ENCODE data around the gene PARD3B. TPM values are rescaled to one million over a fixed set of nuclear protein-coding genes. Genes with fewer than 3 reads are reported as not detected.
A peak's percentile ranks its signal among the peaks of the same experiment; 100 is the strongest.

The PARD3B gene
- total RNA-seq, 4 donors from 2014 or later, result 6.5 to 17.3 (median 12.7) TPM

- intact Hi-C loops (cut with DNase I; ENCODE audit: low total_unique reads), result no loop called here
- DNase-seq (ENCODE audit: low spot score in 2 of 2), result no peak
- H3K4me3 ChIP-seq (ENCODE audit: low read depth, poor library complexity, severe bottlenecking), result no peak overlapping the region
- TF ChIP-seq CTCF (IDR thresholded peaks at IDR 0.05) (no peak), POLR2A (IDR thresholded peaks at IDR 0.05) (no peak)
- WGBS, 2 donors, result 73 to 78% methylated on average over 4 of the region's 4 CpGs
Observed at GRCh38 chr2:205130111-205130829, 585.0 kb downstream of the PARD3B start.

GRCh38 chr2:205133544-205133943 is 588.3 kb downstream of the PARD3B start:
- no peak overlapping the region for H3K4me3 ChIP-seq (ENCODE audit: low read depth, poor library complexity, severe bottlenecking)
- no peak for DNase-seq (ENCODE audit: low spot score in 2 of 2)
- intact Hi-C loops (cut with DNase I; ENCODE audit: low total_unique reads), result no loop called here
- 83 to 86% methylated on average over 1 of the region's 1 CpG for WGBS, 2 donors
- TF ChIP-seq POLR2A (IDR thresholded peaks at IDR 0.05), result no peak
- TF ChIP-seq CTCF (IDR thresholded peaks at IDR 0.05), result no peak

GRCh38 chr2:205138735-205139134 is 593.5 kb downstream of the PARD3B start:
- H3K4me3 ChIP-seq (ENCODE audit: low read depth, poor library complexity, severe bottlenecking), result no peak overlapping the region
- no peak for DNase-seq (ENCODE audit: low spot score in 2 of 2)
- intact Hi-C loops (cut with DNase I; ENCODE audit: low total_unique reads), result no loop called here
- WGBS, 2 donors, result 91 to 95% methylated on average over 2 of the region's 2 CpGs
- TF ChIP-seq CTCF (IDR thresholded peaks at IDR 0.05) (no peak), POLR2A (IDR thresholded peaks at IDR 0.05) (no peak)

- 72 to 80% methylated on average over 8 of the region's 8 CpGs for WGBS, 2 donors
- DNase-seq (ENCODE audit: low spot score in 2 of 2), result peak in 1 of 2 donors; percentile 16
- TF ChIP-seq CTCF (IDR thresholded peaks at IDR 0.05), result no peak
- TF ChIP-seq POLR2A (IDR thresholded peaks at IDR 0.05), result no peak
- H3K4me3 ChIP-seq (ENCODE audit: low read depth, poor library complexity, severe bottlenecking), result no peak overlapping the region
- intact Hi-C loops (cut with DNase I; ENCODE audit: low total_unique reads), result no loop called here
Observed at GRCh38 chr2:205139822-205140463, 594.7 kb downstream of the PARD3B start.

GRCh38 chr2:205141381-205141780 is 596.1 kb downstream of the PARD3B start:
- 87 to 92% methylated on average over 1 of the region's 1 CpG for WGBS, 2 donors
- intact Hi-C loops (cut with DNase I; ENCODE audit: low total_unique reads), result no loop called here
- DNase-seq (ENCODE audit: low spot score in 2 of 2), result no peak
- TF ChIP-seq POLR2A (IDR thresholded peaks at IDR 0.05) (no peak), CTCF (IDR thresholded peaks at IDR 0.05) (no peak)
- no peak overlapping the region for H3K4me3 ChIP-seq (ENCODE audit: low read depth, poor library complexity, severe bottlenecking)

All from lower leg skin (tissue), 4 donors.